Cardiac fibroblast (primary cell): ENCODE data around the gene LARGE1.

Source experiments
- DNase-seq, 2 donors: peaks; one replicate each; pipeline versions ENCODE4 v3.0.0 to v3.0.0-alpha.2; 2010; ENCODE audit warnings: low read depth in 2 of 2
- H3K4me3 ChIP-seq, 2 donors: replicated peaks in 1 of 2; 1 replicate in 1 of 2; 2 replicates in 1 of 2; pipeline ENCODE4 v1.5.1; 2011; ENCODE audit warnings: low read depth in 2 of 2, low read length in 2 of 2, mild to moderate bottlenecking in 2 of 2, moderate library complexity in 1 of 2
- TF ChIP-seq, protein P1 (sequence below): IDR thresholded peaks from one replicate; pipeline ENCODE4 v1.5.1; 2011; ENCODE audit warnings: low read depth, mild to moderate bottlenecking, low read length, inconsistent platforms

The LARGE1 gene

GRCh38 chr22:33922349-33922681, 2.0 kb upstream of the LARGE1 start:
- TF ChIP-seq, protein P1, sequence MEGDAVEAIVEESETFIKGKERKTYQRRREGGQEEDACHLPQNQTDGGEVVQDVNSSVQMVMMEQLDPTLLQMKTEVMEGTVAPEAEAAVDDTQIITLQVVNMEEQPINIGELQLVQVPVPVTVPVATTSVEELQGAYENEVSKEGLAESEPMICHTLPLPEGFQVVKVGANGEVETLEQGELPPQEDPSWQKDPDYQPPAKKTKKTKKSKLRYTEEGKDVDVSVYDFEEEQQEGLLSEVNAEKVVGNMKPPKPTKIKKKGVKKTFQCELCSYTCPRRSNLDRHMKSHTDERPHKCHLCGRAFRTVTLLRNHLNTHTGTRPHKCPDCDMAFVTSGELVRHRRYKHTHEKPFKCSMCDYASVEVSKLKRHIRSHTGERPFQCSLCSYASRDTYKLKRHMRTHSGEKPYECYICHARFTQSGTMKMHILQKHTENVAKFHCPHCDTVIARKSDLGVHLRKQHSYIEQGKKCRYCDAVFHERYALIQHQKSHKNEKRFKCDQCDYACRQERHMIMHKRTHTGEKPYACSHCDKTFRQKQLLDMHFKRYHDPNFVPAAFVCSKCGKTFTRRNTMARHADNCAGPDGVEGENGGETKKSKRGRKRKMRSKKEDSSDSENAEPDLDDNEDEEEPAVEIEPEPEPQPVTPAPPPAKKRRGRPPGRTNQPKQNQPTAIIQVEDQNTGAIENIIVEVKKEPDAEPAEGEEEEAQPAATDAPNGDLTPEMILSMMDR: no peak
- H3K4me3 ChIP-seq: peak overlapping the region; percentile 64 to 75
- DNase-seq: peak; percentile 37 to 39

GRCh38 chr22:33921525-33922348, 1.5 kb upstream of the LARGE1 start:
- DNase-seq: peak; percentile 61 to 67
- TF ChIP-seq, protein P1: no peak

GRCh38 chr22:33920927-33921524, 750 bp upstream of the LARGE1 start:
- DNase-seq: peak; percentile 95 to 98
- peak overlapping the region; percentile 64 to 75 for H3K4me3 ChIP-seq
- TF ChIP-seq, protein P1: no peak

More at GRCh38 chr22:33921525-33922348, 1.5 kb upstream of the LARGE1 start:
- H3K4me3 ChIP-seq: peak overlapping the region; percentile 64 to 75

DNA sequence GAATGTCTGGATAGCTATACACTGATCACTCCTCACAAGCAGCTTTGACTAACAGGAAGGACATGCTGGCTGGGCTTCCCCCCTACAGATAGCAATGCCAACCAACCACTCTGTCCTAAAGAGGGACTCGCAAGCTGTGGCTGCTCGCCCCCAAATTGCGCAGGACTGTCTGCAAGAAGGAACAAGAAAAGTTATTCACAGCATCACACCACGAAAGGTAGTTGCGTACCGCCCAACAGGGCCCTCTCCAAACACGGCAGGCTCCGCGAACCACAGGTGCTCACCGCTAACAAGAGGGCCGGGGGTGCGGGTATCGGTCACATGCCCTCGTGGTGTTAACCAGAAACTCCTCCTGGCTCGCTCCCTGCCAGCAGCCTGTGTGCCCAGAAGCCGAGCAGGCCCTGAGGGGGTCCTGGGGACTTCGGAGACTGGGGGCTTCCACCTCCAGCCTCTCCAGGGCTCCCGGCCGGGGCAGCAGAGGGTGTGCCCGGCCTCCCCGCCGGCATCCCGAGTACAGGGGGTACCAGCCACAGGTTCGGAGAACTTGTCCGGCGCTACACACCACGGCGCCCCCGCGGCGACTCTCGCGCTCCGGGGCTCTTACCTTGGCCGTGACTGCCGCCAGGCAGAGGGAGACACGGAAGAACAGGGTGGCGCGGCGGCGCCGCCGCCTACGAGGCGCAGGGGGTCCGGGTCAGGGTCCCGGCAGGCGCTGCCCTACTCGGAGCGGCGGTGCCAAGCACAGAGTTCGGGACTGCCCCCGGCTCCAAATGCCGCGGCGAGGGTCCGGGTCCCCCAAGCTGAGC, 682 bp downstream of the LARGE1 start:
- H3K4me3 ChIP-seq: peak overlapping the region; percentile 67 to 69
- TF ChIP-seq, protein P1: no peak
- DNase-seq: peak; percentile 20 to 44

DNA sequence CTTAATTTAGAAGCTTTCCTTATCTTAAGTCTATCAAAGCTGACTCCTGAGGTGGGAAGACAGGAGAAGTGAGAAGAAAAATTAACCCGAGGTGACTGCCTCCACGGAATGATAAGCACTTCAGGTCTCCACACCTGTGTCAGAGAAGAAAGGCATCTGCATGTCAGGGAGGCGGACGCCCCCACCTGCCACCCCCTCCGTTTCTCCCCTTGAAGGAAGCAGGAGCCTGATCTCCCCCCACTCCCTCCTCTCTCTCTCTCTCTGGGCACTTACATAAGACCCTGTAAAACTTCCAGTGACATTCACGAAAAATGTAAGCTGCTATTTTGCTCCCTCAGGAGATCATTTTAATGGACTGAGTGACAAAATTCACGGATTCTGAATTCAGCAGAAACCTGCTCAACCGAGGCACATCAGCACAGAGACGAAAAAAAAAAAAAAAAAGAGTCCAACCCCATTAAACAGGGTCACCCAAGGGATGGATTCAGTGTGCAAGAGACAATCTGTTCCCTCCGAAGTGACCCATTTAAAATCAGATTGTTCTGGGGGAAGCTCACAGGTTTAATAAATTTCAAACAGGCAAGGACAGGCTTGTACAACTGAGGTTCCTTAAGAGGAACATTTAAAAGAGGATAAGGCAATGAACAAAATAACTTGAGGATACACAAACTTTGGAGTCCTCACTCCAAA, 1.5 kb downstream of the LARGE1 start:
- no peak overlapping the region for H3K4me3 ChIP-seq
- DNase-seq: no peak
- TF ChIP-seq, protein P1: no peak

DNA sequence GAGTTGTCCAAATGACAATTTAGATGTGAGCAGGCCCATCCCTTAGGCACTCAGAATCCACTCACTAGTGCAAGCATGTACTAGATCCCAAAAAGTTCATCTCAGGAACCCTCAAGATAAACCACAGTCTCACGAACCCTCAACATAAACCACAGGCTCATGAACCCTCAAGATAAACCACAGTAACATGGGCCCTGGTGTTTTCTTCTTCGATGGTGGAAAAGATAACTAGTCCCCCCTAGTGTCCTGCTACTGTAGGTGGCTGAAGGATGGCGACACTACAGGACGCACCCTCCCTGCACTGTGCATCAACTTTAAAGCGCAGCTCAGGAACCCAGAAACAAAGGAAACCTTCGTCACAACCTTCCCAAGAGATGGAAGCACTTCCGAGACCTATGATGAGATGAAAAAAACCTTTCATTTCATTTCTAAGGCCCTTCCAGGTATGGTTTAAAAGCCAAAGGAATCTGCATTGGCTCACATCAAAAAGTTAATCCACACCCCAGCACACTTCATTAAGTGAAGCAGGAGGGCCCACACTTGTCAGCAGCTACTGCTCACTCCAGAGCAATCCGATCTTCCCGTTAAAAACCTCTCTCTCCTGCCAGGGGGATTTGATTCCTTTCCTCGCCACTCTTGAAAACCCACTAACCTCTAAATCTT, 2.4 kb downstream of the LARGE1 start:
- no peak overlapping the region for H3K4me3 ChIP-seq
- DNase-seq: peak; percentile 6 to 31

More for the DNA sequence above, 2.4 kb downstream of the LARGE1 start:
- TF ChIP-seq, protein P1: no peak
